ENCODE data around the gene ENTPD2. TPM values are rescaled to one million over a fixed set of nuclear protein-coding genes. Genes with fewer than 3 reads are reported as not detected.

ENTPD2 gene
- total and polyA plus RNA-seq, 2 of the 4 experiments (the other 2 are of a cell fraction): not detected

GRCh38 chr9:137064027-137064879, 10.4 kb upstream of the ENTPD2 start:
- no peak overlapping the region for H4K91ac ChIP-seq (ENCODE audit: insufficient read depth, low read depth, low read length)
- no peak overlapping the region for H3K9ac ChIP-seq (ENCODE audit: low read depth, low read length)
- H4K8ac ChIP-seq (ENCODE audit: low read depth in 2 of 2, low read length in 2 of 2): no peak overlapping the region
- no peak overlapping the region for H3K23ac ChIP-seq (ENCODE audit: low read depth, low read length)
- H2BK120ac ChIP-seq (ENCODE audit: low read depth, low read length): no peak overlapping the region
- no peak overlapping the region for H3K14ac ChIP-seq (replicated peaks; ENCODE audit: low read depth, low read length)
- WGBS, 2 experiments (ENCODE audit: extremely low coverage in 2 of 2, insufficient read length in 1 of 2): 21% methylated on average over 27 of the region's 55 CpGs; no CpG with 5 or more reads in 1 of the 2 experiments
- POLR2A ChIA-PET (ENCODE audit: unreplicated experiment): no interaction called here
- H3K9me1 ChIP-seq (ENCODE audit: insufficient read depth, low read length): no peaks in the 10 kb centered on the region
- H3K36me3 ChIP-seq (ENCODE audit: control insufficient read depth, insufficient read depth, low read length): no peaks in the 10 kb centered on the region
- H3K4me3 ChIP-seq (ENCODE audit: insufficient read depth, low read depth, low read length): no peak overlapping the region
- no peaks in the 10 kb centered on the region for H3K4me1 ChIP-seq (ENCODE audit: control insufficient read depth, insufficient read depth, low read length)
- TF ChIP-seq RAD21 (IDR thresholded peaks at IDR 0.05; ENCODE audit: low read length): peak; percentile 67
- peak; percentile 81 for TF ChIP-seq SMC3 (IDR thresholded peaks at IDR 0.05; ENCODE audit: low read depth, low read length)
- no peak for TF ChIP-seq BHLHE40 (IDR thresholded peaks at IDR 0.05; ENCODE audit: low read depth, low read length)
- peak; percentile 83 for TF ChIP-seq CTCF (conservative IDR thresholded peaks at IDR 0.05; ENCODE audit: low read depth, low read length)
- no peaks in the 10 kb centered on the region for H3K27me3 ChIP-seq (ENCODE audit: control insufficient read depth, insufficient read depth, low read length)
- H4K5ac ChIP-seq (ENCODE audit: low read depth, low read length): no peak overlapping the region
- peak overlapping the region; percentile 37 for H2AK9ac ChIP-seq (replicated peaks; ENCODE audit: low read depth, low read length, poor library complexity)
- H3K27ac ChIP-seq (ENCODE audit: insufficient read depth, low read length): no peak overlapping the region
- in situ Hi-C loops (cut with MboI; ENCODE audit: low sequenced_read_pairs) (no loop called here), dilution Hi-C loops (cut with HindIII; ENCODE audit: low sequenced_read_pairs, unreplicated experiment) (no loop called here), intact Hi-C loops (cut with micrococcal nuclease) (no loop called here)
- H4K20me1 ChIP-seq (ENCODE audit: insufficient read depth, low read length): no peaks in the 10 kb centered on the region
- no peak overlapping the region for H2BK15ac ChIP-seq (ENCODE audit: low read depth, low read length)
- ATAC-seq (ENCODE audit: low read depth) (peak; percentile 95), DNase-seq (no peak)
- CTCF ChIA-PET: interaction anchor here (0.7 to 1.9 kb wide), 8 partner anchors 9 to 125 kb away, joined by 3 to 17 read pairs (median 4); partner anchors contain the start of genes MAN1B1, NPDC1 and UAP1L1
- H2BK20ac ChIP-seq (ENCODE audit: low read depth, low read length): no peak overlapping the region
- peak overlapping the region; percentile 71 for H2AFZ ChIP-seq (replicated peaks; ENCODE audit: low read length, poor library complexity)
- H3K18ac ChIP-seq (ENCODE audit: low read depth, low read length): no peak overlapping the region
- no peak overlapping the region for H3K4ac ChIP-seq (ENCODE audit: low read depth, low read length)
- H3K4me2 ChIP-seq (ENCODE audit: low read depth, low read length): no peak overlapping the region
- BruUV-seq (replicated peaks): no TSS peak
- peaks cover 2 to 7% of the 10 kb centered on the region in 2 experiments; a peak in 3 of 4 replicates for H3K79me1 ChIP-seq (ENCODE audit: low read depth in 1 of 2, low read length in 2 of 2)
- H2BK5ac ChIP-seq (ENCODE audit: low read depth, low read length, poor library complexity, severe bottlenecking): no peak overlapping the region
- no peak overlapping the region for H3K56ac ChIP-seq (ENCODE audit: extremely low read depth, insufficient read depth, low read length)
- no peak overlapping the region for H2AK5ac ChIP-seq (ENCODE audit: low read depth, low read length)
- H3K9me3 ChIP-seq (ENCODE audit: control insufficient read depth, insufficient read depth, low read length): no peaks in the 10 kb centered on the region

Measured in IMR-90 (cell line).